Lower leg skin (tissue), 4 donors: ENCODE measurements around the gene KRTDAP. TPM values are rescaled to one million over a fixed set of nuclear protein-coding genes. Genes with fewer than 3 reads are reported as not detected.
"Not testable (repeated sequence)": the region's sequence is repeated elsewhere in the genome, so short reads cannot be mapped to it uniquely, and the experiment has no call there.

ENCODE experiments used
- DNase-seq, 2 donors: peaks; one replicate each; pipeline ENCODE4 v3.0.0-alpha.2; 2019; ENCODE audit warnings: low spot score in 2 of 2
- H3K4me3 ChIP-seq: fragments of 200-600 bp; sonication (generic); 2 replicates; pipeline ENCODE4 v1.5.1; 2017; ENCODE audit warnings: mild to moderate bottlenecking, low read depth; ENCODE audit not compliant: poor library complexity, severe bottlenecking
- CTCF ChIP-seq, 3 donors: fragments of 450-650 bp; IDR thresholded peaks; one replicate each; pipeline ENCODE4 v1.5.1; 2016; ENCODE audit warnings: antibody characterized with exemption in 3 of 3, mild to moderate bottlenecking in 3 of 3, moderate library complexity in 2 of 3
- POLR2A ChIP-seq, 2 donors: fragments of 450-650 bp; IDR thresholded peaks; one replicate each; pipeline ENCODE4 v1.6.1; 2016 to 2017; ENCODE audit warnings: antibody characterized with exemption in 2 of 2, mild to moderate bottlenecking in 1 of 2, moderate library complexity in 1 of 2
- whole genome bisulfite sequencing, 2 donors: methylation state at CpG; one replicate each; pipeline ENCODE4 v1.1.5; 2018; 5-methylcytosine and 5-hydroxymethylcytosine counted together
- intact Hi-C: fragments of 100-400 bp; cut with DNase I; formaldehyde crosslinking; loops from one replicate; pipeline ENCODE4 v1.15.0; 2023; ENCODE audit warnings: low total_unique reads
- total RNA-seq, 4 donors: library from RNA; depleted of rRNA; stranded (reverse); fragments of >200 nt; gene quantifications; one replicate each; pipeline ENCODE4 v1.1.0, GENCODE V29; 2016

Gene KRTDAP
- total RNA-seq, 4 donors from 2014 or later: 10,097 to 21,423 (median 15,501) TPM

GRCh38 chr19:35476149-35476548, 14.1 kb downstream of the KRTDAP start:
- DNase-seq: no peak
- no peak overlapping the region for H3K4me3 ChIP-seq
- 59 to 60% methylated on average over 4 of the region's 4 CpGs for WGBS, 2 donors
- TF ChIP-seq CTCF (IDR thresholded peaks at IDR 0.05) (no peak), POLR2A (IDR thresholded peaks at IDR 0.05) (no peak)
- intact Hi-C loops: no loop called here

- DNase-seq, H3K4me3 ChIP-seq, intact Hi-C loops: not testable (repeated sequence)
- WGBS, 2 donors: 94 to 98% methylated on average over 7 of the region's 7 CpGs
These were observed 15.7 kb downstream of the KRTDAP start for GRCh38 chr19:35474594-35474993.

- TF ChIP-seq CTCF (IDR thresholded peaks at IDR 0.05) (no peak), POLR2A (IDR thresholded peaks at IDR 0.05) (no peak)
- WGBS, 2 donors: 92 to 95% methylated on average over 14 of the region's 14 CpGs
- intact Hi-C loops: no loop called here
These were observed 16.2 kb downstream of the KRTDAP start for GRCh38 chr19:35474104-35474503.

GRCh38 chr19:35471946-35472345, 18.3 kb downstream of the KRTDAP start:
- TF ChIP-seq CTCF (IDR thresholded peaks at IDR 0.05): no peak
- no peak for TF ChIP-seq POLR2A (IDR thresholded peaks at IDR 0.05)
- H3K4me3 ChIP-seq: no peak overlapping the region
- 92 to 94% methylated on average over 8 of the region's 8 CpGs for WGBS, 2 donors
- no peak for DNase-seq
- intact Hi-C loops: no loop called here

More at GRCh38 chr19:35474104-35474503, 16.2 kb downstream of the KRTDAP start:
- no peak overlapping the region for H3K4me3 ChIP-seq
- DNase-seq: no peak

- DNase-seq, intact Hi-C loops, H3K4me3 ChIP-seq: not testable (repeated sequence)
- 93% methylated on average over 4 of the region's 4 CpGs for WGBS, 2 donors
These were observed 19.2 kb downstream of the KRTDAP start for GRCh38 chr19:35471075-35471474.

GRCh38 chr19:35470128-35470527, 20.1 kb downstream of the KRTDAP start:
- H3K4me3 ChIP-seq: no peak overlapping the region
- TF ChIP-seq CTCF (IDR thresholded peaks at IDR 0.05): no peak
- no peak for TF ChIP-seq POLR2A (IDR thresholded peaks at IDR 0.05)
- intact Hi-C loops: no loop called here
- no peak for DNase-seq
- WGBS, 2 donors: 91 to 92% methylated on average over 7 of the region's 7 CpGs

- WGBS, 2 donors: 5 to 22% methylated on average over 2 of the region's 2 CpGs
- intact Hi-C loops: loop anchor here (5.0 kb wide), 1 partner anchor 116 kb away; no protein-coding TSS in a partner anchor
These were observed 21.6 kb downstream of the KRTDAP start for GRCh38 chr19:35468637-35469036.

More at GRCh38 chr19:35468637-35469036, 21.6 kb downstream of the KRTDAP start:
- peak in 1 of 2 donors; percentile 51 for DNase-seq
- H3K4me3 ChIP-seq: no peak overlapping the region
- TF ChIP-seq POLR2A (IDR thresholded peaks at IDR 0.05) (no peak), CTCF (IDR thresholded peaks at IDR 0.05) (peak in 1 of 3 donors; percentile 45)
